Right lung (tissue), 10 donors: ENCODE data around the gene RTN4RL2. TPM values are rescaled to one million over a fixed set of nuclear protein-coding genes. Genes with fewer than 3 reads are reported as not detected.
A peak's percentile ranks its signal among the peaks of the same experiment; 100 is the strongest.

Experiments used
- DNase-seq, 2 donors: peaks; one replicate each; pipeline ENCODE4 v3.0.0-alpha.2; 2013
- long read RNA-seq, 8 donors: transcript quantifications; one replicate each; lab custom pipeline, GENCODE V29; 2026
- polyA plus RNA-seq, 5 donors: library from polyadenylated mRNA; unstranded; fragments of 120-200 nt; gene quantifications; one replicate each; pipeline versions ENCODE4 v1.2.1 to v1.2.3, GENCODE V29; 2013; ENCODE audit warnings: inconsistent platforms in 1 of 5, low replicate concordance in 1 of 5; ENCODE audit not compliant: insufficient read length in 5 of 5, insufficient read depth in 1 of 5

The RTN4RL2 gene
- polyA plus RNA-seq = 1 to 10 TPM; 1.3 to 4.5 (median 1.6) TPM
- long read RNA-seq, donor 1, partial matches to known transcripts = 139 of 148 reads
- long read RNA-seq, donor 1, other reads (novel, unspliced or antisense) = 5 of 148 reads
- long read RNA-seq, donor 2, partial matches to known transcripts = 57 of 57 reads
- long read RNA-seq, donor 2, other reads (novel, unspliced or antisense) = 0 of 57 reads
- long read RNA-seq, donor 3, partial matches to known transcripts = 0 of 2 reads
- long read RNA-seq, donor 3, other reads (novel, unspliced or antisense) = 0 of 2 reads
- long read RNA-seq, donor 4 = 0 reads
- long read RNA-seq, donor 5, partial matches to known transcripts = 229 of 229 reads
- long read RNA-seq, donor 5, other reads (novel, unspliced or antisense) = 0 of 229 reads
- long read RNA-seq, donor 6, partial matches to known transcripts = 0 of 4 reads
- long read RNA-seq, donor 6, other reads (novel, unspliced or antisense) = 0 of 4 reads
- long read RNA-seq, donor 7, partial matches to known transcripts = 259 of 326 reads
- long read RNA-seq, donor 7, other reads (novel, unspliced or antisense) = 63 of 326 reads
- long read RNA-seq, donor 8 = 0 reads

- peak in 1 of 2 donors; percentile 42 for DNase-seq
These were observed at the start of gene RTN4RL2 for GRCh38 chr11:57460022-57460757. RTN4RL2 (plus strand) TSS chr11:57460528; CDS start chr11:57460866, 338 bp downstream.

GRCh38 chr11:57413681-57414080 lies 46.6 kb upstream of the RTN4RL2 start:
- DNase-seq = no peak

GRCh38 chr11:57414612-57415212 lies 45.6 kb upstream of the RTN4RL2 start:
- DNase-seq = no peak

- no peak for DNase-seq
These were observed 43.9 kb upstream of the RTN4RL2 start for GRCh38 chr11:57416436-57416835.

GRCh38 chr11:57417056-57417455 lies 43.3 kb upstream of the RTN4RL2 start:
- DNase-seq = peak in 1 of 2 donors; percentile 50

- DNase-seq = no peak
These were observed 42.2 kb upstream of the RTN4RL2 start for GRCh38 chr11:57418131-57418530.

GRCh38 chr11:57419146-57419545 lies 41.2 kb upstream of the RTN4RL2 start:
- DNase-seq = no peak

GRCh38 chr11:57421066-57421465 lies 39.3 kb upstream of the RTN4RL2 start:
- DNase-seq = no peak

GRCh38 chr11:57421805-57422204 lies 38.5 kb upstream of the RTN4RL2 start:
- no peak for DNase-seq

GRCh38 chr11:57422669-57423068 lies 37.7 kb upstream of the RTN4RL2 start:
- DNase-seq = no peak

- DNase-seq = no peak
These were observed 36.1 kb upstream of the RTN4RL2 start for GRCh38 chr11:57424137-57424791.

- DNase-seq = peak in 1 of 2 donors; percentile 30
These were observed 35.4 kb upstream of the RTN4RL2 start for GRCh38 chr11:57424792-57425564.

- DNase-seq = peak in 1 of 2 donors; percentile 9
These were observed 34.5 kb upstream of the RTN4RL2 start for GRCh38 chr11:57425565-57426438.

- DNase-seq = peak in 1 of 2 donors; percentile 16
These were observed 33.8 kb upstream of the RTN4RL2 start for GRCh38 chr11:57426439-57426928.

- peak; percentile 65 to 73 for DNase-seq
These were observed 33.2 kb upstream of the RTN4RL2 start, which contains the start of gene SLC43A3 for GRCh38 chr11:57426929-57427726. SLC43A3 (minus strand) TSS chr11:57427121; CDS start chr11:57426172, 949 bp downstream.

GRCh38 chr11:57427727-57428082 lies 32.6 kb upstream of the RTN4RL2 start:
- DNase-seq = peak; percentile 61 to 66

GRCh38 chr11:57428643-57429042 lies 31.7 kb upstream of the RTN4RL2 start:
- no peak for DNase-seq

- DNase-seq = no peak
These were observed 30.4 kb upstream of the RTN4RL2 start for GRCh38 chr11:57429946-57430345.
